CD4-positive, alpha-beta memory T cell (primary cell): ENCODE results near the gene DDX52. TPM values are rescaled to one million over a fixed set of nuclear protein-coding genes. Genes with fewer than 3 reads are reported as not detected.
A peak's percentile ranks its signal among the peaks of the same experiment; 100 is the strongest.

ENCODE experiments used
- CTCF ChIA-PET: fragments of 350-600 bp; sonication (Branson Sonifier 250); formaldehyde crosslinking; loops from one replicate; lab custom pipeline; 2021; ENCODE audit warnings: inconsistent platforms; ENCODE audit not compliant: partially characterized antibody; lab: Charles Lee
- POLR2A ChIA-PET: fragments of 350-600 bp; sonication (Branson Sonifier 250); formaldehyde crosslinking; loops from one replicate; lab custom pipeline; 2021; ENCODE audit not compliant: partially characterized antibody; lab: Charles Lee
- DNase-seq, 5 donors: peaks; one replicate each; pipeline versions ENCODE4 v3.0.0 to v3.0.0-alpha.2; 2020 to 2022; ENCODE audit warnings: mixed read lengths in 1 of 5
- H3K27ac ChIP-seq: one replicate; pipeline ENCODE4 v1.7.0; 2013; ENCODE audit warnings: low read depth, low read length
- H3K27me3 ChIP-seq: 2 replicates; pipeline ENCODE4 v1.7.0; 2013; ENCODE audit warnings: mild to moderate bottlenecking, low read length, moderate library complexity; ENCODE audit not compliant: insufficient read depth
- H3K36me3 ChIP-seq: 2 replicates; pipeline ENCODE4 v1.7.0; 2013; ENCODE audit warnings: mild to moderate bottlenecking, low read length, moderate library complexity; ENCODE audit not compliant: insufficient read depth
- H3K4me1 ChIP-seq: 2 replicates; pipeline ENCODE4 v1.7.0; 2013; ENCODE audit warnings: mild to moderate bottlenecking, low read length, moderate library complexity; ENCODE audit not compliant: insufficient read depth
- H3K4me3 ChIP-seq, 2 donors: one replicate each; pipeline ENCODE4 v1.7.0; 2013; ENCODE audit warnings: low read length in 2 of 2, mild to moderate bottlenecking in 1 of 2
- H3K9me3 ChIP-seq, 2 donors: one replicate each; pipeline ENCODE4 v1.7.0; 2013; ENCODE audit warnings: low read length in 2 of 2, control low read depth in 1 of 2; ENCODE audit not compliant: control insufficient read depth in 1 of 2
- H3K27ac Mint-ChIP-seq, 7 donors: one replicate each; pipeline ENCODE4 v1.8.0; 2020 to 2021; ENCODE audit warnings: mixed read lengths in 7 of 7, mild to moderate bottlenecking in 6 of 7, inconsistent platforms in 3 of 7, moderate library complexity in 3 of 7
- H3K27me3 Mint-ChIP-seq, 2 donors: one replicate each; pipeline ENCODE4 v1.8.0; 2020 to 2021; ENCODE audit warnings: mixed read lengths in 2 of 2
- H3K36me3 Mint-ChIP-seq, 2 donors: one replicate each; pipeline ENCODE4 v1.8.0; 2020 to 2021; ENCODE audit warnings: mixed read lengths in 2 of 2, inconsistent platforms in 1 of 2, mild to moderate bottlenecking in 1 of 2
- H3K4me1 Mint-ChIP-seq, 4 donors: one replicate each; pipeline ENCODE4 v1.8.0; 2020 to 2021; ENCODE audit warnings: mixed read lengths in 4 of 4, mild to moderate bottlenecking in 1 of 4
- H3K4me3 Mint-ChIP-seq, 8 donors: one replicate each; pipeline ENCODE4 v1.8.0; 2020 to 2021; ENCODE audit warnings: mixed read lengths in 8 of 8, mild to moderate bottlenecking in 7 of 8, moderate library complexity in 6 of 8, inconsistent platforms in 3 of 8
- H3K9me3 Mint-ChIP-seq, 8 donors: one replicate each; pipeline ENCODE4 v1.8.0; 2020 to 2021; ENCODE audit warnings: mixed read lengths in 8 of 8, mild to moderate bottlenecking in 5 of 8, inconsistent platforms in 3 of 8, moderate library complexity in 1 of 8
- intact Hi-C: fragments of 100-400 bp; cut with micrococcal nuclease; formaldehyde crosslinking; loops from one replicate; pipeline ENCODE4 v1.15.1; 2023
- polyA plus RNA-seq, 2 donors: library from polyadenylated mRNA; unstranded; fragments of 300-500 nt; fragmentation: Illumina TruSeq; gene quantifications; one replicate each; pipeline ENCODE4 v1.2.3, GENCODE V29; 2021
- total RNA-seq, 2 experiments: library from RNA; stranded (reverse); gene quantifications; one replicate each; pipeline ENCODE4 v1.2.3, GENCODE V29; 2021

DDX52 gene
- total and polyA plus RNA-seq, 4 experiments from 2014 or later = 10.9 to 26.5 (median 20.9) TPM

GRCh38 chr17:37650419-37651003 lies 7.3 kb upstream of the DDX52 start:
- ChIA-PET CTCF (no interaction called here), POLR2A (no interaction called here)
- intact Hi-C loops = no loop called here
- Mint-ChIP-seq H3K36me3 (no peaks in the 10 kb centered on the region), H3K4me3 (no peak overlapping the region), H3K27me3 (peaks cover 37 to 41% of the 10 kb centered on the region in 2 donors), H3K27ac (no peak overlapping the region), H3K9me3 (no peaks in the 10 kb centered on the region), H3K4me1 (no peaks in the 10 kb centered on the region)
- H3K27me3 ChIP-seq = peaks cover 11% of the 10 kb centered on the region
- no peak overlapping the region for H3K27ac ChIP-seq
- no peak overlapping the region for H3K4me3 ChIP-seq
- no peaks in the 10 kb centered on the region for H3K9me3 ChIP-seq
- H3K4me1 ChIP-seq = no peaks in the 10 kb centered on the region
- DNase-seq = no peak
- H3K36me3 ChIP-seq = no peaks in the 10 kb centered on the region

GRCh38 chr17:37648555-37648954 lies 5.3 kb upstream of the DDX52 start:
- no peaks in the 10 kb centered on the region for H3K36me3 ChIP-seq
- H3K9me3 Mint-ChIP-seq = no peaks in the 10 kb centered on the region
- H3K27me3 Mint-ChIP-seq = peaks cover 44 to 45% of the 10 kb centered on the region in 2 donors
- H3K27ac ChIP-seq = no peak overlapping the region
- DNase-seq = no peak
- intact Hi-C loops = no loop called here
- ChIA-PET CTCF (no interaction called here), POLR2A (no interaction called here)
- H3K9me3 ChIP-seq = no peaks in the 10 kb centered on the region
- no peak overlapping the region for H3K4me3 ChIP-seq
- no peak overlapping the region for H3K27ac Mint-ChIP-seq
- H3K4me1 ChIP-seq = peaks cover 5% of the 10 kb centered on the region
- no peak overlapping the region for H3K4me3 Mint-ChIP-seq
- H3K4me1 Mint-ChIP-seq = peaks cover 3 to 5% (median 4%) of the 10 kb centered on the region in 4 donors
- H3K36me3 Mint-ChIP-seq = no peaks in the 10 kb centered on the region
- H3K27me3 ChIP-seq = peaks cover 19% of the 10 kb centered on the region

GRCh38 chr17:37647856-37648255 lies 4.6 kb upstream of the DDX52 start:
- ChIA-PET CTCF (no interaction called here), POLR2A (no interaction called here)
- no peak overlapping the region for H3K4me3 ChIP-seq
- Mint-ChIP-seq H3K36me3 (peaks cover 0 to 4% of the 10 kb centered on the region in 2 donors), H3K4me3 (no peak overlapping the region), H3K9me3 (no peaks in the 10 kb centered on the region), H3K27me3 (peaks cover 41 to 45% of the 10 kb centered on the region in 2 donors), H3K27ac (no peak overlapping the region), H3K4me1 (peaks cover 4 to 12% (median 5%) of the 10 kb centered on the region in 4 donors)
- no peak for DNase-seq
- intact Hi-C loops = no loop called here
- H3K27ac ChIP-seq = no peak overlapping the region
- H3K36me3 ChIP-seq = no peaks in the 10 kb centered on the region
- H3K4me1 ChIP-seq = peaks cover 6% of the 10 kb centered on the region
- peaks cover 19% of the 10 kb centered on the region for H3K27me3 ChIP-seq
- H3K9me3 ChIP-seq = no peaks in the 10 kb centered on the region

- Histone ChIP-seq H3K4me1 (peaks cover 28% of the 10 kb centered on the region), H3K9me3 (no peaks in the 10 kb centered on the region), H3K36me3 (peaks cover 5% of the 10 kb centered on the region), H3K27ac (no peak overlapping the region), H3K27me3 (peaks cover 13% of the 10 kb centered on the region), H3K4me3 (peak overlapping the region in 1 of 2 donors; percentile 94)
- ChIA-PET POLR2A (interaction anchor here (1.5 to 1.7 kb wide), 2 partner anchors 34 to 39 kb away, joined by 4 to 8 read pairs; partner anchors contain the start of gene SYNRG), CTCF (interaction anchor here (2.2 kb wide), 1 partner anchor 35 kb away, joined by 4 read pairs; the partner anchor contains the start of gene SYNRG)
- H3K36me3 Mint-ChIP-seq = peaks cover 11 to 20% of the 10 kb centered on the region in 2 donors
- DNase-seq = no peak
- H3K9me3 Mint-ChIP-seq = no peaks in the 10 kb centered on the region
- peaks cover 22 to 32% of the 10 kb centered on the region in 2 donors for H3K27me3 Mint-ChIP-seq
- peaks cover 25 to 38% (median 29%) of the 10 kb centered on the region in 4 donors for H3K4me1 Mint-ChIP-seq
- H3K27ac Mint-ChIP-seq = peak overlapping the region in 4 of 7 donors; percentile 84 to 96 (median 92)
- H3K4me3 Mint-ChIP-seq = peak overlapping the region; percentile 93 to 97 (median 96)
- intact Hi-C loops = loop anchor here (1.0 kb wide), 1 partner anchor 35 kb away; the partner anchor contains the start of gene SYNRG
These were observed 623 bp upstream of the DDX52 start for GRCh38 chr17:37643869-37644268.

DNA sequence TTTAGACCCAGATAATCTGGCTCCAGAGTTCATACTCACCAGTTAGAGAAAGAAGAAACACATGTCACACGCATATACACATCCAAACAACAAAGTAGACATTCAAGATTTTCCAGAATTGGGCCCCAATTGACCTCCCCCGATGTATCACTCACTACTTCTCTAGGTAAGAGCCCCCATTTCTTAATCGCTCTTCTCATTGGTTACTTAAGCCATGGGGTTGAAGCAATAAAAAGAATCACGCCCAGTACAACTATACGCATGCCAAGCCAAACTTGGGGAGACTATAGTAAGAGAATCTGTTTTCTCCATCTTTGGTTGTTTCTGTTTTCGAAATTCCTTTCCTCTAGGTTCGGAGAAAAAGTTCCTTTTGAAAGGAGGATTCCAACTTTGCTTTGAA lies 565 bp downstream of the DDX52 start:
- Histone ChIP-seq H3K9me3 (no peaks in the 10 kb centered on the region), H3K4me3 (peak overlapping the region; percentile 90 to 94), H3K36me3 (peaks cover 5% of the 10 kb centered on the region), H3K4me1 (peaks cover 28% of the 10 kb centered on the region), H3K27me3 (peaks cover 13% of the 10 kb centered on the region), H3K27ac (peak overlapping the region; percentile 84)
- peak overlapping the region; percentile 84 to 96 (median 95) for H3K27ac Mint-ChIP-seq
- H3K36me3 Mint-ChIP-seq = peaks cover 16 to 28% of the 10 kb centered on the region in 2 donors
- intact Hi-C loops = loop anchor here (1.0 kb wide), 1 partner anchor 33 kb away; the partner anchor contains the start of gene SYNRG
- ChIA-PET POLR2A (interaction anchor here (0.6 to 1.7 kb wide), 2 partner anchors 33 to 117 kb away, joined by 3 to 8 read pairs; partner anchors contain the start of gene SYNRG), CTCF (interaction anchor here (0.7 kb wide), 1 partner anchor 34 kb away, joined by 3 read pairs; the partner anchor contains the start of gene SYNRG)
- H3K9me3 Mint-ChIP-seq = no peaks in the 10 kb centered on the region
- peaks cover 27 to 42% (median 33%) of the 10 kb centered on the region in 4 donors for H3K4me1 Mint-ChIP-seq
- peak overlapping the region; percentile 93 to 97 (median 96) for H3K4me3 Mint-ChIP-seq
- DNase-seq = peak in 2 of 5 donors; percentile 7 to 11
- peaks cover 15 to 21% of the 10 kb centered on the region in 2 donors for H3K27me3 Mint-ChIP-seq

DNA sequence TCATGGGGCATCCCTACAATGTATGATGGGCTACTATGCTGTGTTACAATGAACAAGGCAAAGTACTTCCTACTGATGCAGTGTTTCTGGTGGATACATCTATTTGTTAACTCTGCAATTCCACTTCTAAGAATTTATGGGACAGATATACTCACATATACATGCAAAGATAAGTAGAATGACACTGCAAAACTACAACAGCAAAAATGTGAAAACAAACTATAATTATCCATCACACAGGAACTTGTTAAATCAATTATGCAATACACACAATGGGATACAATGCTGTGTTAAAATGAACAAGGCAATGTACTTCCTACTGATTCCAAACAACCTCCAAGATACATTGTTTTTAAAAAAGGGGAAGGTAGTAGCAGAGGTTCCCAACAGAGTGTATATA lies 3.2 kb downstream of the DDX52 start:
- intact Hi-C loops = no loop called here
- CTCF ChIA-PET = interaction anchor here (1.2 kb wide), 1 partner anchor 109 kb away, joined by 3 read pairs; no protein-coding TSS in a partner anchor
- peak overlapping the region in 2 of 8 donors; percentile 11 to 54 for H3K4me3 Mint-ChIP-seq
- POLR2A ChIA-PET = no interaction called here
- Histone ChIP-seq H3K9me3 (no peaks in the 10 kb centered on the region), H3K36me3 (peaks cover 16% of the 10 kb centered on the region), H3K4me3 (no peak overlapping the region), H3K27me3 (peaks cover 6% of the 10 kb centered on the region), H3K4me1 (peaks cover 28% of the 10 kb centered on the region), H3K27ac (no peak overlapping the region)
- no peaks in the 10 kb centered on the region for H3K9me3 Mint-ChIP-seq
- DNase-seq = no peak
- peaks cover 31 to 47% (median 35%) of the 10 kb centered on the region in 4 donors for H3K4me1 Mint-ChIP-seq
- H3K27me3 Mint-ChIP-seq = peaks cover 3 to 8% of the 10 kb centered on the region in 2 donors
- H3K36me3 Mint-ChIP-seq = peaks cover 27 to 51% of the 10 kb centered on the region in 2 donors
- H3K27ac Mint-ChIP-seq = no peak overlapping the region

DNA sequence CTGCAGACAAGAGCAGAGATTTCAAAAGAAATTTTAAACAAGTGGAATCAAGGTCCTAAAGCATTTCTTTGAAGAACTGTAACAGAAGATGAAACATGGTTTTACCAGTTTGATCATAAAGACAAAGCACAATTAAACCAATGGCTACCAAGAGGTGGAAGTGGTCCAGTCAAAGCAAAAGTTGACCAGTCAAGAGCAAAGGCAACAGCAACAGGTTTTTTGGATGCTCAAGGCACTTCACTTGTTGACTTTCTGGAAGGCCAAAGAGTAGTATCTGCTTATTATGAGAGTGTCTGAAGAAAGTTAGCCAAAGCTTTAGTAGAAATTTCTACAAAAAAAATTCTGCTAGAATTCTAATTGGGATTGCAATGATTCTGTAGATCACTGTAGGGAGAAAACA lies 5.3 kb downstream of the DDX52 start:
- H3K9me3 ChIP-seq = no peaks in the 10 kb centered on the region
- H3K27ac ChIP-seq = no peak overlapping the region
- intact Hi-C loops = no loop called here
- no peak for DNase-seq
- peaks cover 22% of the 10 kb centered on the region for H3K4me1 ChIP-seq
- Mint-ChIP-seq H3K4me1 (peaks cover 27 to 42% (median 28%) of the 10 kb centered on the region in 4 donors), H3K4me3 (no peak overlapping the region), H3K36me3 (peaks cover 27 to 51% of the 10 kb centered on the region in 2 donors), H3K9me3 (no peaks in the 10 kb centered on the region), H3K27ac (no peak overlapping the region), H3K27me3 (no peaks in the 10 kb centered on the region)
- no peak overlapping the region for H3K4me3 ChIP-seq
- peaks cover 16% of the 10 kb centered on the region for H3K36me3 ChIP-seq
- ChIA-PET CTCF (no interaction called here), POLR2A (no interaction called here)
- no peaks in the 10 kb centered on the region for H3K27me3 ChIP-seq
